Brain microvascular endothelial cell (primary cell): ENCODE data around the gene CASKIN2.

Source experiments
- DNase-seq: peaks from one replicate; pipeline ENCODE4 v3.0.0-alpha.2; 2020
- H3K27ac ChIP-seq: fragments of 250-450 bp; sonication (Bioruptor Pico); 2 replicates; pipeline ENCODE4 v1.5.1; 2020; ENCODE audit warnings: mild to moderate bottlenecking, moderate library complexity
- H3K27me3 ChIP-seq: fragments of 250-450 bp; sonication (Bioruptor Pico); replicated peaks from 2 replicates; pipeline ENCODE4 v1.5.1; 2020; ENCODE audit warnings: mild to moderate bottlenecking
- H3K36me3 ChIP-seq: fragments of 250-450 bp; sonication (Bioruptor Pico); replicated peaks from 2 replicates; pipeline ENCODE4 v1.5.1; 2020; ENCODE audit warnings: mild to moderate bottlenecking
- H3K4me3 ChIP-seq: 2 replicates; pipeline ENCODE4 v1.5.1; 2011; ENCODE audit warnings: low read depth, mild to moderate bottlenecking, control low read depth, low read length, moderate library complexity
- CTCF ChIP-seq: IDR thresholded peaks from 2 replicates; pipeline ENCODE4 v1.5.1; 2011; ENCODE audit warnings: low read depth, mild to moderate bottlenecking, moderate library complexity, low read length, control low read depth, inconsistent platforms; ENCODE audit errors: missing control alignments
- in situ Hi-C: cut with HindIII; loops from 2 replicates; pipeline ENCODE4 v1.10.0; 2017; ENCODE audit warnings: low sequenced_read_pairs, low pct_ligation_motif_present

The CASKIN2 gene

GRCh38 chr17:75493476-75494129, 21.7 kb downstream of the CASKIN2 start:
- no peak overlapping the region for H3K4me3 ChIP-seq
- in situ Hi-C loops = no loop called here
- no peak for DNase-seq
- peaks cover 28% of the 10 kb centered on the region for H3K36me3 ChIP-seq
- no peaks in the 10 kb centered on the region for H3K27me3 ChIP-seq
- TF ChIP-seq CTCF = no peak
- no peak overlapping the region for H3K27ac ChIP-seq

- no peak for DNase-seq
- Histone ChIP-seq H3K27me3 (no peaks in the 10 kb centered on the region), H3K4me3 (no peak overlapping the region), H3K36me3 (peaks cover 20% of the 10 kb centered on the region), H3K27ac (no peak overlapping the region)
- in situ Hi-C loops = no loop called here
- TF ChIP-seq CTCF = no peak
Observed at GRCh38 chr17:75492555-75493168, 22.7 kb downstream of the CASKIN2 start.

- Histone ChIP-seq H3K4me3 (no peak overlapping the region), H3K27ac (no peak overlapping the region), H3K27me3 (no peaks in the 10 kb centered on the region), H3K36me3 (peaks cover 18% of the 10 kb centered on the region)
- DNase-seq = no peak
- TF ChIP-seq CTCF = no peak
- in situ Hi-C loops = no loop called here
Observed at GRCh38 chr17:75491680-75492079, 23.7 kb downstream of the CASKIN2 start.

- peaks cover 13% of the 10 kb centered on the region for H3K36me3 ChIP-seq
- DNase-seq = no peak
Observed at GRCh38 chr17:75490953-75491649, 24.2 kb downstream of the CASKIN2 start.

GRCh38 chr17:75490173-75490743, 25.1 kb downstream of the CASKIN2 start:
- in situ Hi-C loops = no loop called here
- H3K27me3 ChIP-seq = no peaks in the 10 kb centered on the region
- DNase-seq = no peak
- H3K27ac ChIP-seq = no peak overlapping the region
- TF ChIP-seq CTCF = no peak
- H3K36me3 ChIP-seq = peaks cover 10% of the 10 kb centered on the region
- no peak overlapping the region for H3K4me3 ChIP-seq

More at GRCh38 chr17:75490953-75491649, 24.2 kb downstream of the CASKIN2 start:
- no peak overlapping the region for H3K4me3 ChIP-seq
- in situ Hi-C loops = no loop called here
- TF ChIP-seq CTCF = no peak
- H3K27me3 ChIP-seq = no peaks in the 10 kb centered on the region
- H3K27ac ChIP-seq = no peak overlapping the region
